Subcutaneous adipose tissue (tissue), 4 donors: Measurements from ENCODE around the gene TXN2. TPM values are rescaled to one million over a fixed set of nuclear protein-coding genes. Genes with fewer than 3 reads are reported as not detected.

ENCODE experiments used
- total RNA-seq, 4 donors: library from RNA; depleted of rRNA; stranded (reverse); fragments of >200 nt; gene quantifications; one replicate each; pipeline ENCODE4 v1.1.0, GENCODE V29; 2016
- TF ChIP-seq, protein P1 (sequence below): fragments of 450-650 bp; IDR thresholded peaks from one replicate; pipeline ENCODE4 v1.5.1; 2016; ENCODE audit warnings: low read depth, mild to moderate bottlenecking, control low read depth, antibody characterized with exemption, moderate library complexity

TXN2 gene
- total RNA-seq, 4 donors from 2014 or later: 26.9 to 84.6 (median 65.3) TPM

DNA sequence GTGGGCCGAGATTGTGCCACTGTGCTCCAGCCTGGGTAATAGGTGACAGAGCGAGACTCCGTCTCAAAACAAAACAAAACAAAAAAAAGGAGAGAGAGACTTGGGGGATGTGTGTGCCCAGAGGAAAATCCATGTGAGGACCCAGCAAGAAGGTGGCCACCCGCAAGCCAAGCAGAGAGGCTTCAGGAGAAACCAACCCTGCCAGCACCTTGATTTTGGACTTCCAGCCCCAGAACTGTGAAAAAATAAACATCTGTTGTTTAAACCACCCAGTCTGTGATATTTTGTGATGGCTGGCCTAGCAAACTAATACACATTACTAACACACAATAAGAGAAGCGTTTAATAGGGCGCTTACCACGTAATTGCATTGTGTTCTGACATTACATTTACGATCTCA, 21.2 kb downstream of the TXN2 start:
- TF ChIP-seq, protein P1, sequence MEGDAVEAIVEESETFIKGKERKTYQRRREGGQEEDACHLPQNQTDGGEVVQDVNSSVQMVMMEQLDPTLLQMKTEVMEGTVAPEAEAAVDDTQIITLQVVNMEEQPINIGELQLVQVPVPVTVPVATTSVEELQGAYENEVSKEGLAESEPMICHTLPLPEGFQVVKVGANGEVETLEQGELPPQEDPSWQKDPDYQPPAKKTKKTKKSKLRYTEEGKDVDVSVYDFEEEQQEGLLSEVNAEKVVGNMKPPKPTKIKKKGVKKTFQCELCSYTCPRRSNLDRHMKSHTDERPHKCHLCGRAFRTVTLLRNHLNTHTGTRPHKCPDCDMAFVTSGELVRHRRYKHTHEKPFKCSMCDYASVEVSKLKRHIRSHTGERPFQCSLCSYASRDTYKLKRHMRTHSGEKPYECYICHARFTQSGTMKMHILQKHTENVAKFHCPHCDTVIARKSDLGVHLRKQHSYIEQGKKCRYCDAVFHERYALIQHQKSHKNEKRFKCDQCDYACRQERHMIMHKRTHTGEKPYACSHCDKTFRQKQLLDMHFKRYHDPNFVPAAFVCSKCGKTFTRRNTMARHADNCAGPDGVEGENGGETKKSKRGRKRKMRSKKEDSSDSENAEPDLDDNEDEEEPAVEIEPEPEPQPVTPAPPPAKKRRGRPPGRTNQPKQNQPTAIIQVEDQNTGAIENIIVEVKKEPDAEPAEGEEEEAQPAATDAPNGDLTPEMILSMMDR: no peak

DNA sequence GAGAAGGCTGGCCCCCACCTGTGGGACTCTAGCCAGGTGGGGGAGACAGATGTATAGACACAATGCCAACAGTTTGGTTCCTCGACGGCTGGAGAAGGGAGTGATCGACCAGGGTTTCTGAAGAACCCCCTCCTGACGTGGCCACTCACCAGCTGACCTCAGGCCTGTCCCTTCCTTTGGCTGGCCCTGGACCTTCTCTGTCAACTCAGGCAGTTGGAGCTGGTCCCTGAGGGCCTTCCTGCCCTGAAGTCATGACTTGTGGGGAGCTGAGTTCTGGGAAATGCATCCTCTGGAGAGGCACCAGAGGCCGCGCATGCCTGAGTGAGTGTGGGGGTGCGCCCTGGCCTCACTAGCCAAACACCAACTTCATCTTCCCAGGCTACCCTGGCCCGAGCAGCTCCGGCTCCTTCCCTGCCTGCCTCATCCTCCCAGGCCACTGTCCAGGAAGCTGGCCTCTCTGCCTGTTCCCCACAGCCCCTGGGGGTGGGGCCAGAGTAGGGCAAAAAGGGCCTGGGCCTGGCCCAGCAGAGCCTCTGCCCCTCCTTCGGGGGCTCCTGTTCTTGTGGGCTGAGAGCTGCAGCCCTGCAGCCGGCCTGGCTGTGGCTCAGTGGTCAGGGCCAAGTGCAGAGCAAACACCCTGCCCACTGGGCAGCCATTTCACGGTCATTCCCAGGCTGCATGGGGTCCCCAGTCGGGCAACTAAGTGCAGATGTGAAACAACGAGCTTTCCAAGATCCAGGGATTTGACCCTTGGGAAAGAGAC, 23.6 kb downstream of the TXN2 start:
- TF ChIP-seq, protein P1: no peak

GRCh38 chr22:36456464-36456845, 25.0 kb downstream of the TXN2 start:
- TF ChIP-seq, protein P1: no peak

DNA sequence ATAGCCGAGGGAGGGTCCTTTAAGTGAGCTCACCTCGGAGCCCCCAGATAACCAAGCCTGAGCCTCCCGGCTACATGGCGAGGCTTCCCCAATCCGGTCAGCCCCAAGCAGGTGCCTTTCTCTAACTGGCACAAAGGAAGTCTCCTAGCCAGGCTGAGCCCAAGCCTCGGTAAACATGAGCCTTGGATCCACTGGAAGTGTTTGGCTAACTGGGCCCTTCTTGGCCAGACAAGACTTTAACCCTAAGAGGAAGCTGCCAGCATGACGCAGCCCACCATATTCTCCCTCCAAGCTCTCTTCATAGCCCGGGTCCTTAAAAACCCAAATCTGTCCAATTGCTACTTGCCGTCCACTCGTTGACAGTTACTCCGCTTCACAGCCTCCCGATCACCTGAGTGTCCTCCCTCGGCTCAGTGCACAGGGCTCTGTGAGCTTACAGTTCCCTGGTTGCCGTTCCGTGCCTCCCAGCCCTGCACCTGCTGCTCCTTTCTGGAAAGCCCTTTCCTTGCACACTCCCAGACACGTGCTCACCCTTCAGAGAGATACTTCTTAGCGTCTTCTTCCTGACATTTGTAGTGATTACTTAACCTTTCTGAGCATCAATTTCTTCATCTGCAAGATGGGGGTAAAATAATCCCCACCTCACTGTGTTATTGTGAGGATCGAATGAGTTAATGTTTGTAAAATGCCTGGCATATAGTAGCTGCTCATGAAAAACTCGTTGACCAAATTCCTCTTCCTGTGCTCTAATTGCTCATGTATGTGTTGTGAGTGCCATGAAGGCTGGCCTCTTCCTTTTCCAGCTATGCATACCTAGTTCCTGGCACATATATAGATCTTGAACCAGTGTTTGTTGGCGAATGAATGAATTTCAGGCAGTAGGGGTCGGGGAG, 25.6 kb downstream of the TXN2 start:
- TF ChIP-seq, protein P1: no peak

GRCh38 chr22:36454916-36455570, 26.4 kb downstream of the TXN2 start:
- TF ChIP-seq, protein P1: no peak

- TF ChIP-seq, protein P1: no peak
Observed at GRCh38 chr22:36453855-36454378, 27.5 kb downstream of the TXN2 start.
